GM11168 (cell line): ENCODE data around the gene NWD2.

Experiments used
- in situ Hi-C: fragments of 300-500 bp; cut with MboI; formaldehyde crosslinking; loops from one replicate; pipeline ENCODE4 v1.12.0; 2022; ENCODE audit warnings: low sequenced_read_pairs; ENCODE audit not compliant: unreplicated experiment

Gene NWD2

DNA sequence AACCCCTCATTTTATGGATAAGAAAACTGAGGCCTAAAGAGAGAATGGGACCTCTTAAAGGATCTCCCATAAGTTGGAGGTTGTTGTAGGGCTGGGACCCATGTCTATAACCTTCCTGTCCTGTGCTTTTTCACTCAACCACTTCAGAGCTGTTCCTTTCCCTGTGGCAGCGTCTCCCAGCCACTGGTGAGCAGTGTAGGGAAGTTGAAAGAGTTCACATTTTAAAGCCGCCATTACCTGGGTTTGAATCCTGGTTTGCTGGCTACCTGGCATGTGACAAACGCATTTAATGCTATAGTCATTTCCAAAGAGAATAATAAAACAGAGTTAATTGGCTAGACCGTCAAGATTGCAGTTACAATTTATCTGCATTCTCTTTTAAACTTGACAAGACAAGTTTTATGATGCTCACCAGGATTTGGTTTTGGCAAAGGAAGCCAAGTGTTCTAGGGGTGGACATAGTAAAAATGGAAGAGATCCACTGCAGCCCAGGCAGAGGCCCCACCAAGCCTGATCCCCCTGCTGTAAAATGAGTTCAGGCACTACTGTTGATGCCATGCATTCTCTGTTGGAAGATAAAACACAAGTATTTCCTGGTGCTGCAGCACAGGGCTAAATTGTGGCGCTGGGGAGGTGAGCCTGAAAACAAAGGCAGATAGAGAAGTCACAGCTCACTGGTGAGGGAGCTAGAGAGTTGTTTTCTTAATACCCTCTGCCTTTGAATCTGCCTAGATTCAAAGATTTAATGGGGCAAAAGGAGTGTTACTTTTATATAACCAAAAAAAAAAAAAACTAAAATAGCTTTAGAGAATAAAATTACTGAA is 218.7 kb downstream of the NWD2 start:
- in situ Hi-C loops: no loop called here

DNA sequence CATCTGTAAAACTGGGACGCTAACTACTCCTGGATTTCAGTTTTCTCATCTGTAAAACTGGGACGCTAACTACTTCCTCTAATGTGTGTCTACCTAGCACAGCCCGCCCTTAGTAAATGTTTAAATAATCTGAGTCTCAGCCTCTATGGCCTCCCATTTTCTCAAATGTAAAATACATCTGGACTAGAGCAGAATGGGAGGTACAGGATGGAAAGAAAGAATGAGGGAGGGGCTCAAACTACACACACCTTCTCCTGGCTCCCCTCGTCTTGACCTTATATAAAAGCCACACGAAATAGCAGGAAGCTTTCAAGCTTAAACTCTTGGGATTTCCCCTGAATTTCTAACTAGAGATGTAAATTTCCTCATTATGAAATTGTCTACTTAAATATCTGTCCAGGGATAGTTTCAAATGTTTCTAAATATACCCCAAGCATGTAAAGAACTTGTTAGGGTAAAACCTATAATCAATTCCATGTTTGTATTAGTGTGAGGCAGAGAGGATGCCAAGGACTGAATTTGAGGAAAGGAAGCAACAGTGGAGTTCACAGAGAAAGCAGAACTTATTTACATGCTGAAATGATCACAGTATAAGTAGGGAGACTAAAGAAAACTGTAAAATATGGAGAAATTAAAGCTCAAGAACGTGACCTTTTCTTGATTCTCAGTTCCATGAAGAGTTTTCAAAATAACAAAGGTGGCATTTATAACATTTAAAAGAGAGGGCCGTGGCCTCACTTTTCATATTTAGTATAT is 220.0 kb downstream of the NWD2 start:
- in situ Hi-C loops: no loop called here

DNA sequence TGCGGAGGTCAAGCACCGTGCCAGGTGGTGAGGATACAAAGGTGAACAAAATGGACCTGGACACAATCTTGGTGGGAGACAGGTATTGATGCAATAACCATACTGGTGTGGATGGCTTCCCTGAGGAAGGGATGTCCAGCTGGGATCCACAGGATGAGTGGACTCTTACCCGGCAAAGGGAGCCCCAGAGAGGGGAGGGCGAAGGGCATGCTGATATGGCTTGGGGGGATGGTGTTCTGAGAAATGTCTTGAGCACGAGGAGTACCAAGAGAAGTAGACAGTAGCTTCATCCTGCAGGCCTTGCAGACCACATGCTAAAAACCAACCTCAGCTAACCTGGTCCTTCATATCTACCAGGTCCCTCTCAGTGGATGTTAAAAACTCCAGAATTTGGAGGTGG is 220.8 kb downstream of the NWD2 start:
- in situ Hi-C loops: no loop called here

DNA sequence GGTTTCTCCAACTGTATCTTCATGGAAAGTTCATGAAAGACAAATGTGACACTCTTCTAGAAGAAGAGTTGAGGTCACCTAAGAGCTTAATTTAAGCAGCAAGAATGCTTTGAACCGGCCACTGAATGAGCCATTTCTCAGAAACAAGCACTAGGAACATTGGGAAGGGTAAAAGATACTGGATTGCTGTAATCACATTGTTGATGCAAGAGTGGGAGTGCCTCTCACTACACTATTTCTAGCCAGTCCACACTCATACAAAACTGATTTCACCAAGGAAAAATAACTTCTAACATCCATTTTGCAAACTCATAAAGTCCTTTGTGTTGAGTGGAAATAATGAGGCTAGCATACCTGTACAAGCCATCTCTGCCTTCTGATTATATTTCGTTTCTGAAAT is 221.3 kb downstream of the NWD2 start:
- in situ Hi-C loops: no loop called here

DNA sequence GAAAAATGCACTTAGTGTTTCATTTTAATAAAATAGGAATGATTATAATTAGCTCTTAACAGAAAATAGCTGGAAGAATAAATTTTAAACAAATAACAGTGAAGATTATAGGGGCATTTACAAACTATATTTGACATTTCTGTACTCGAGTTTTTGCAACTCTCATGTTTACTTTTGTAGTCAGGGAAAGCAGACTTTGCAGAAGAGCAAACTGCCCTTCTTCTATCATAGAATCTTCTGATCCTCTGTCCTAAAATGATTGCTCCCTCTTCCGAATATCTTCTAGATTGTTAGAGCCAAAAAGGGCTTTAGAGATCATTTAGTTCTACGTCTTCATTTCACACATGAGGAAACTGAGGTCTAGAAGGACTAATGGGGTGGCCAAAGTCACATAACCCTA is 222.7 kb downstream of the NWD2 start:
- in situ Hi-C loops: no loop called here

DNA sequence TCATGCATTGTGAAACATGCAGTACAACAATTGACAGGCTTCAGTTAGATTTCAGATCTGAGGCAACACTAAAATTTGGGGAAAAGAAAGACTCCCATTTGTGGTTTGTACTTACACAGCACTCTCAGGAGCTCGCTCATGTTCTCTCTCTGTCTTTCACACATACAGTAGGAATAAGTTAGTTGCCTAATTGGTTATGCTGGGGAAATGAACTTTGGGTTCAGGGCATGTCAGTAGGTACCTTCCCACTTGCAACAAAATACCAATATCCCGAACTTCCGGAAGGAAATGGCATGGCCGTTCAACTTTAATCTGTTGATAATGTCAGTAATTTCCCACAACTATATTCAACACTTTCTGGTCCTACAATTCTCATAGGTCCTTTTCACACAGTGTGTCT is 223.3 kb downstream of the NWD2 start:
- in situ Hi-C loops: no loop called here

DNA sequence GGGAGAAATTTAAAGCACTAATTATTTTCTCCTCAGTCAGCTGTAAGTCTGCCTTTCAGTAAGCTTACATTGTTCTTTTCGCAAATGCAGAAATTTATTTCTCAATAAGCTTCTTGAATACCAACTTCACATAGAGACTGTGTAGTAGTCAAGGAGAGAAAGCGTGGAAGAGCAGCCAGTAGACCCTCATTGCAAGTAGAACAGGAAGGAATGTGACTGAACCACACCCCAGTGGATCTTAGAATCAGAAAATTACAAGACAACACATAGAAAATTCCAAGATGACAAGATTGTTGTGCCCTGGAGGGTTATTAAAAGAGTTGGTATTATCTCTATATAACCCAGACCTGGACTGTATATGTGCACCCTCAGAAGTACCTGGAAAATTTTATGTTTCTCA is 224.7 kb downstream of the NWD2 start:
- in situ Hi-C loops: no loop called here

DNA sequence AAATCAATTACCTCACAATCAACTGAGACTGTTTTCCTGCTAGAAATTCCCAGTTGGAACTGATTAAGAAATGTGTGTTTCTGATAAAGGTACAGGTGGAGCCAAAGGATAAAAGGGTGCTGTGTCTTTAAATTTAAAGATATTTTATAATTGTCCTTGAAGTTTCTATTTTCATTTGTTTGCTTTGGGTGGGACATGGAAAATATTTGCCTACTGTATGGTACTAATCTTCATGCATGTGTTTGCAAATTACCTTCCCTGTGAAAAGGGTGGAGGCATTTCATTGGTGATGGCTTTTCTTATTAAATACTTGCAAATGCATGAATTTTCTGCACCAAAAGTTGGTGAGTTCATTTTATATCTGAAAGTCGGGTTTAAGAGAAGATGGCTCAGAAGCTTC is 225.7 kb downstream of the NWD2 start:
- in situ Hi-C loops: no loop called here

DNA sequence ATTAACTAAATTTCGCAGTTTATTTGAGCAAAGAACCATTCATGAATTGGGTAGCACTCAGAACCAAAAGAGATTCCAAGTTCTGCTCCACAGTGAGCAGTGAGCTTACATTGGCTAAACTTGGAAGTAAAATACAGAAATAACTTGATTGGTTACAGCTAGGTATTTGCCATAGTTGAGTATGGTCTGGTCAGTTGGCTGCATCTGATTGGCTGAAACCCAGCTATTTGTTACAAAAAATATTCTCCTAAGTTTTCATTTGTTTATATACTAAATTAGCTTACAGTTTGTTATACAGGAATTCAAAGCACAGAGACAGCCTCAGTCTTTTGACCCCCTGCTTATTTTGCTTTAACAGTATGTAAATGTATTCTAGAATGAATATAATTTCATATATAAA is 226.6 kb downstream of the NWD2 start:
- in situ Hi-C loops: no loop called here

DNA sequence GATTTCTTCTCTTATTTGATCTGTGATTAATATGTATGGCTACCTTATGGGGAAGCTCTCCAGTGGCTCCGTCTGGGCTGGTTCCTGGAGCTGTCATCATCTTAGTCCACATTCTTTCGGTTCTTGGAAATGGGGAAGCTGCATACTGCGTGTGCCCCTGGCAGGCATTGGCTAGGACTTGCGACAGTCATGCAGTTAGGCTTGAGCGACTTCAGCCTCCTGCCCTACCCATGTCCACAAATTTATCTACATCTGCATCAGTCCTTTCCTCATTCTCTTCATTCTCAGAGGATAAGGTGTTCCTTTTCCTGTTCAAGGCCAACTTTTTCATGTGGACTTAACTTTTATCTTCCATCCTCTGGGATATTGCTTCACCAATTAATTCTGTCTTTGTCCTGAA is 227.4 kb downstream of the NWD2 start:
- in situ Hi-C loops: no loop called here

DNA sequence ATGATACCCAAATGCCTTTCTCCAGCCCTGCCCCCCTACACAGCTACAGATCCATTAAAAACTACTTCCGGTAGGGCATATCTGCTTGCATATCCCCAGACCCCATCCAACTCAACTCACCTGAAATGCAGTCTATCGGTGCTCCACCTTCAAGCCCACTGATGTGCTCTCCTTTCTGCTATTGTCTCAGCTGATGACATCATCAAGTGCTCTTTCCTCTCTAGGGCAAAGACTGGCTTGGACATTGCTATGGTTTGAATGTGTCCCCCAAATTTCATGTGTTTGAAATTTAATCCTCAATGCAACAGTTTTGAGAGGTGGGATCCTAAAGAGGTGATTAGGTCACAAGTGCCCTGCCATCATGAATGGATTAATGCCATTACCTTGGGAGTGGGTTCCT is 229.3 kb downstream of the NWD2 start:
- in situ Hi-C loops: no loop called here

DNA sequence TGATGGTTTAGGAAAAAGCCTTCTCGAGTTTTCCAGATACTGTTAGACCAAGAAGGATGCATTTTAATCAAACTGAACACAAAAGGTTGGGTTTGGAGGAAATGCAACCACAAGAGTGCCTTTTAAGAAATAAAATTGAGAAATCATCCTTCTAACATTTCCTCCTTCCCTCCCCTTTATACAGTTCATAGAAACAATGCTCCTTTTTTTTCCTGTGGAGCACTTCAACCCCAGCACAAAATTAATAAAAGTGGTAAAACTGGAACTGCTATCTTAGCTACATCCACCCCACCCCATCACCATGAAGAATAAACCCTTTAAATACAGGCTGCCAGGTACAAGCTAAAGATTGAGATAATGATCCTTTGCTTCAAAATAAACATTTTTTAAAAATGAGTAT is 230.5 kb downstream of the NWD2 start:
- in situ Hi-C loops: no loop called here

DNA sequence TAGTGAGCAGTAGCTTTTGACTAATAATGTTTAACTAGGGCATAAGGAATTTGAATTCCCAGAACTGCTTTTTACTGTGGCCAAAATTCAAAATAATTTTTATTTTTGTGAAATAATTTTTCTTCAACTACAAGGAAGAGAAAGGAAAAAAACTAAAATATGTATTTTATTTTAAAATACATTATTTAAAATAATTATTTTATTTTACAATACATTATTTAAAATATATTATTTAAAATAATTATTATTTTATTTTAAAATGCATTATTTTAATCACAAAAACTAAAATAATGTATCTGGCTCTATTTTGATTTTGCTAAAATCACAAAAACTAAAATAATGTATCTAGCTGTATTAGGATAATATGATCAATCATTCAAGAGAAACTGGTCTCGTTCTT is 231.2 kb downstream of the NWD2 start:
- in situ Hi-C loops: no loop called here

DNA sequence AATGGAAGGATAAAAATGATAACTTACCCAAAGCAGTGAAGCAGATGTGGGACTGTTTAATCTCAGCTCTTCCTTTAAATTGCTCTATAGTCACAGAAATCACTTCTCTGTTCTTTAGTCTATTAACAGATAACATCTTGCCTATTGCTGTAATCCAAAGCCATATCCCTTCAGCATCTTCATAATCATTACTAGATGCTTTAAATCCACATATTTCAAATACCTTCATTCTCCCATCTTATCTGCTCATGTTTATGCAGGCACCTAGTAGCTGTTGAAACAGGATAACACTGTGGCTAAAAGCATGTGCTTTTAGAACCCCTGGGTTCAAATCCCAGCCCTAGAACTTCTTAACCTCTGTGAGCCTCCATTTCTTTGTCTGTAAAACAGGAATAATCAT is 231.7 kb downstream of the NWD2 start:
- in situ Hi-C loops: no loop called here

DNA sequence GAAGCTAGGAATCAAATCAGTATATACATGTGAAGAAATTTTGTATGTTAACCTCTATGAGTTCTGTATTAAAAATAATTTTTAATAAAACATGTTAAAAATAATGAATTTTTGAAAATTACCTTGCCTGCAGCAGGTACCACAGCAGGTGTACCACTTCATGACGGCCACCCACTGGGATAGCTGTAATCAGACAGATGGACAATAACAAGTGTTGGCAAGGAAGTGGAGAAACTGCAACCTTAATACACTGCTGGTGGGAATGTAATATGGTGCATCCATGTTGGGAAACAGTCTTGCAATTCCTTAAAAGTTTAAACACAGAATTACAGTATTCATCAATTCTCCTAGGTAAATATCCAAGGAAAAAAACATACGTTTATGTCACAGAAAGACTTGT is 232.1 kb downstream of the NWD2 start:
- in situ Hi-C loops: no loop called here

DNA sequence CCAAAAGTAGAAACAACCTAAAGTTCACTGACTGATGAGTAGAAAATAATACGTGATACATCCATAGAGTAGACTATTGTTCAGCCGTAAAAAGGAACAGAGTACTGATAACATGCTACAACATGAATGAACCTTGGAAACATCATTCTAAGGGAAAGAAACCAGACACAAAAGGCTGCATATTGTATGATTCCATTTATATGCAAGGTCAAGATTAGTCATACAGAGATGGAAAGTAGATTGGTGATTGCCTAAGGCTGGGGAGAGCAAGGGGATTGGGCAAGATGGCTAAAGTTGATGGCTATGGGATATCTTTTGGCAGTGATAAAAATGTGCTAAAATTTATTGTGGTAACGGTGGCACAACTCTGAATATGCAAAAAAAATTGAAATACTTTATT is 232.6 kb downstream of the NWD2 start:
- in situ Hi-C loops: no loop called here

DNA sequence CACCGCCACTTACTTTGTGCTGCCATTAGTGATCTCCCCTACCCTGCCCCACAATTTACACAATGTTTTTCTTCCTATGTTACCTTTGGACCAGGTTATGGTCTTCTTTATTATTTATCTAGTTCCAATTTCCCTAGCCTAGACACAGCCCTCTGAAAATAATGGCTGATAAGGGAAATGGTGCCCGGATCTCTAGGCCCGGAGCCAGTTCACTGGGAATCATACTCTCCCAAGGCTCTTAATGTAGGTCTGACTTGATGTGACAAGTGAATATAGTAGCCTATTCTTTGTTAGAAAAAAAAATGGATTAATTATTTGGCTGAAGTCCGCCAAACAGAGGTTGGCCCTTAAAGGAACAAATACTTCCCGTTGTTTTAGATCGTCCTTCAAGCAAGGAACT is 233.6 kb downstream of the NWD2 start:
- in situ Hi-C loops: no loop called here

DNA sequence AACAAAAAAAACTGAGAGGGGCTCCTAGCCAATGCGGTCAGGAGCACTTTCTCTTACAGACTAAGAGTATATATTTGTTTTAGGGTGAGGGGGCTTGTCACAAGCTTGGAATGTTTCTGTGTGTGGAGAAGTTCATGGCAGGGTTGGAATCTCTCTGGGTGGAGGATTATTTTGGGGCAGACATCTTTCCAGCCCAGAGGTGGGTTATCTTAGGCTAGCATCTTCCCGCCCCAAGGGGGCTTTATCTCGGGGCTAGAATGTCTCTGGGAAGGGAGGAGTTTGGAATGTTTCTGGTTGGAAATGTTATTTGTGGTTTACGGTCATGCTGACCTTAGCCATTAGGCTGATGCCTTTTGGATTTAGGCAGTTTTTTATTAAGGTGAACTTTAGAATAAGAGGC is 236.0 kb downstream of the NWD2 start:
- in situ Hi-C loops: no loop called here

DNA sequence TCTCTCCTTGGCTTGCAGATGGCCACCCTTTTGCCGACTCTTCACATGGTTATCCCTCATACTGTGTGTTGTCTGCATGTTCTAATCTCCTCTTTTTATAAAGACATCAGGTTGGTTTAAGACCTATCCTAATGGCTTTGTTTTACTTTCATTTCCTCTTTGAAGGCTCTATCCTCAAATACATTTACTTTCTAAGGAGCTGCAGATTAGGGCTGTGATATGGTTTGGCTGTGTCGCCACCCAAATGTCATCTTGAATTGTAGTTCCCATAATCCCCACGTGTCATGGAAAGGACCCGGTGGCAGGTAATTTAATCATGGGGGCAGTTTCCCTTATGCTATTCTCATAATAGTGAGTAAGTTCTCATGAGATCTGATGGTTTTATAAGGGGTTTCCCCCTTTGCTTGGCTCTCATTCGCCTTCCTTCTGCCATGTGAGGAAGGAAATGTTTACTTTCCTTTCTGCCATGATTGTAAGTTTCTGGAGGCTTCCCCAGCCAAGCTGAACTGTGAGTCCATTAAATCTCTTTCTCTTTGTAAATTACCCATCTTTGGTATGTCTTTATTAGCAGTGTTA is 237.1 kb downstream of the NWD2 start:
- in situ Hi-C loops: no loop called here

DNA sequence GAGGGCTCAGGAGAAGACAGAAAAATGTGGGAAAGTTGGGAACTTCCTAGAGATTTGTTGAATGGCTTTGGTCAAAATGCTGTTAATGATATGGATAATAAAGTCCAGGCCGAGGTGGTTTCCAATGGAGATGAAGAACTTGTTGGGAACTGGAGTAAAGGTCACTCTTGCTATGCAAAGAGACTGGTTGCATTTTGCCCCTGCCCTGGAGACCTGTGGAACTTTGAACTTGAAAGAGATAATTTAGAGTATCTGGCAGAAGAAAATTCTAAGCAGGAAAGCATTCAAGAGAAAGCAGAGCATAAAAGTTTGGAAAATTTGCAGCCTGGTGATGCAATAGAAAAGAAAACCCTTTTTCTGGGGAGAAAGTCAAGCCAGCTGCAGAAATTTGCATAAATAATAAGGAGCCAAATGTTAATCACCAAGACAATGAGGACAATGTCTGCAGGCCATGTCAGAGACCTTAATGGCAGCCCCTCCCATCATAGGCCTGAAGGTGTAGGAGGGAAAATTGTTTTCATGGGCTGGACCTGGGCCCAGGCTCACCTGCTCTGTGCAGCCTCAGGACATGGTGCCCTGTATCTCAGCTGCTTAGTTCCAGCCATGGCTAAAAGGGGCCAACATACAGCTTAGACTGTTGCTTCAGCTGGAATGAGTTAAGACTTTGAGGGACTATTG is 237.8 kb downstream of the NWD2 start:
- in situ Hi-C loops: no loop called here

DNA sequence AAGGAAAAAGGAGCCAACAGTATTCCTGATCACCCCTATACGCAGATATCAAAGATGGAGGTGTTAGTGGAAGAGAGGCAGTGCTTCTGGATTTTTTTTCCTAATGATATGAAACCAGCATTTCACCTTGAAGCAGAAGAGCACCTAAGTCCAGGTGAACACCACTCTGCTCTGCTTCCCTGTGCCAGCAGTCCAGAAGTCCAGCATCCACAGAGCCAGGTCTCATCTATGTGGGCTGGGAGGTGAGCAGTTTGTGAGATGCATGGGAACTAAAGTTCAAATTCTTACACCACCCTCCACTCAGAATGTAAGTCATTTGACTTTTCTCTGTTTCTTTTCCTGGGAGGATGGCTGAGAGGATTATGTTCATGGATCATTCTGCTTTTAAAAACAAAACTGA is 239.1 kb downstream of the NWD2 start:
- in situ Hi-C loops: no loop called here
